8988T (cell line): ENCODE data around the gene SCD5.
"Not testable (repeated sequence)": the region's sequence is repeated elsewhere in the genome, so short reads cannot be mapped to it uniquely, and the experiment has no call there.

Experiments used
- DNase-seq: peaks from one replicate; pipeline ENCODE4 v3.0.0; 2011

The SCD5 gene

GRCh38 chr4:82798168-82799005, at the start of gene SCD5:
Gene SCD5 (minus strand): TSS chr4:82798796. CDS start chr4:82798537, 259 bp downstream.
- peak; percentile 76 for DNase-seq

- DNase-seq = no peak
Observed at GRCh38 chr4:82842593-82842992, 44.0 kb upstream of the SCD5 start.

- DNase-seq = no peak
Observed at GRCh38 chr4:82839624-82840023, 41.0 kb upstream of the SCD5 start.

GRCh38 chr4:82833696-82834313, 35.2 kb upstream of the SCD5 start:
- no peak for DNase-seq

- not testable (repeated sequence) for DNase-seq
Observed at GRCh38 chr4:82833060-82833459, 34.5 kb upstream of the SCD5 start.

GRCh38 chr4:82825425-82825824, 26.8 kb upstream of the SCD5 start:
- no peak for DNase-seq

- no peak for DNase-seq
Observed at GRCh38 chr4:82823062-82823461, 24.5 kb upstream of the SCD5 start.

- DNase-seq = no peak
Observed at GRCh38 chr4:82820689-82821088, 22.1 kb upstream of the SCD5 start.

GRCh38 chr4:82818664-82819662, 20.4 kb upstream of the SCD5 start:
- no peak for DNase-seq

- DNase-seq = not testable (repeated sequence)
Observed at GRCh38 chr4:82816874-82817273, 18.3 kb upstream of the SCD5 start.

- DNase-seq = no peak
Observed at GRCh38 chr4:82814034-82814433, 15.4 kb upstream of the SCD5 start.

- DNase-seq = no peak
Observed at GRCh38 chr4:82811838-82812341, 13.3 kb upstream of the SCD5 start.

- DNase-seq = no peak
Observed at GRCh38 chr4:82811392-82811791, 12.8 kb upstream of the SCD5 start.

GRCh38 chr4:82810176-82810575, 11.6 kb upstream of the SCD5 start:
- no peak for DNase-seq

GRCh38 chr4:82809619-82810018, 11.0 kb upstream of the SCD5 start:
- DNase-seq = no peak

GRCh38 chr4:82803746-82804145, 5.2 kb upstream of the SCD5 start:
- DNase-seq = no peak

- no peak for DNase-seq
Observed at GRCh38 chr4:82802911-82803310, 4.3 kb upstream of the SCD5 start.

- DNase-seq = no peak
Observed at GRCh38 chr4:82801910-82802521, 3.4 kb upstream of the SCD5 start.

GRCh38 chr4:82799006-82799881, 648 bp upstream of the SCD5 start:
- no peak for DNase-seq

- no peak for DNase-seq
Observed at GRCh38 chr4:82797405-82798111, 1.0 kb downstream of the SCD5 start.

GRCh38 chr4:82797040-82797404, 1.6 kb downstream of the SCD5 start:
- no peak for DNase-seq
